ENCODE results near the gene ASPN.

The ASPN gene

DNA sequence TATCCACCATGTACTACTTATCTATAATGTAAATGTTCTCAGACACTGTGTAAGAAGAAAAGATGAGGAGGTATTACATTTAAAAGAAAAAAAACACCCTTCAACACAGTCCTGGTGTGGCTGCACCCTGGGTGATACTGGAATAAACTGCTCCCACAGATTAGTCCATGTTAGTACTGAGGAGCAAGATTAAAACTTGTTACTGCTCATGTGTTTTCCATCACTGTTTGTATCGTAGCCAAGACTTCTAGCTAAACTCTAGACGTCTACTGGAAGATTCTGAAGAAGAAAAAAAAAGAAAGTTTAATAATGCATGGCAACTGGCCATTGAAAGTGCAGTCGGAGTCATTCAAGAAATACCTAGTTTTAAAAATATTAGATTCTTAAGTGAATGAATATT is at the start of gene ASPN:
Gene ASPN, minus strand, starts transcription at position 178 of the 400 bp plus-strand sequence.
- no peak for DNase-seq

DNA sequence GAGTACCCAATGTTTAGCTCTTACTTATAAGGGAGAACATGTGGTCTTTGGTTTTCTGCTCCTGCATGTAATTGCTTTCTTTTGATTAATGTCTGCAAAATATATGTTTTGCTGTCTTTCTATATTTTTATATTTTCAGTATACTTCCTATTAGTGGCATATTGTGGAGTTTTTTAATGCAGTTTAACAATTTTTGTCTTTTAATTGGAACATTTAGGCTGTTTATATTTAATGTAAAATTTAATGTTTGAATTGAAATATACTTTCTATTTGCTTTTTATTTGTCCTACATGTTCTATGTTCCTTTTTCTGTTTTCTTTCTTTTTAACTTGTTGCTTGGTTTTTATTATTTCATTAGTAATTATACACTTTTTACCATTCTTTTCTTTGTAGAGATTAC is 48.6 kb upstream of the ASPN start:
- DNase-seq = no peak

DNA sequence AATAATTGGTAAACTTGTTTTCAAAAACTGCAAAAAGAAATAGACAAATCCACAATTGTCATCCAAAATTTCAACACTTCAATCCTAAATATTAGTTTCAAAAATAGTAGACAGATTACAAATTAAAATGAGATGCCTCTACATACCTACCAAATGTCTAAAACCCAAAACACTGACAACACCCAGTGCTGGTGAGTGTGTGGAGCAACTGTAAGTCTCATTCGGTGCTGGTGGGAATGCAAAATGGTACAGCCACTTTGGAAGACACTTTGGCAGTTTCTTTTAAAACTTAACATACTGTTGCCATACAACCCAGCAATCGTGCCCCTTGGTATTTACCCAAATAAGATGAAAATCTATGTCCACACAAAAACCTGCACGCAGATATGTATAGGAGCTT is 46.8 kb upstream of the ASPN start:
- DNase-seq = no peak

DNA sequence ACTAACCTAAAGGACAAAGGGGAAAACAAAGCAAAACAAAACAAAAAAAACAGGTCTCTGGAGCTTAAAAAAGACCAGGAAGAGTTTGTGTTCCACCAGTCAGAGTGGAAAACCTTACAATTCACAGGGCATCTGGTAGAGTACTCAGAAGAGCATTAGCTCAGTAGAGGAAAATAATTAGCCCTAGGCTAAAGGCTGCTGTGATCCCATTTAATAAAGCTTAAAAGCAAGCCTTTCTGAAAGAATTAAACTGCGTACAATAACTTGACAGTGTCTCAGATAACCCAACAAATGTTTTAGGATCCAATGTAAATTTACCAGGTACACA is 46.2 kb upstream of the ASPN start:
- no peak for DNase-seq

DNA sequence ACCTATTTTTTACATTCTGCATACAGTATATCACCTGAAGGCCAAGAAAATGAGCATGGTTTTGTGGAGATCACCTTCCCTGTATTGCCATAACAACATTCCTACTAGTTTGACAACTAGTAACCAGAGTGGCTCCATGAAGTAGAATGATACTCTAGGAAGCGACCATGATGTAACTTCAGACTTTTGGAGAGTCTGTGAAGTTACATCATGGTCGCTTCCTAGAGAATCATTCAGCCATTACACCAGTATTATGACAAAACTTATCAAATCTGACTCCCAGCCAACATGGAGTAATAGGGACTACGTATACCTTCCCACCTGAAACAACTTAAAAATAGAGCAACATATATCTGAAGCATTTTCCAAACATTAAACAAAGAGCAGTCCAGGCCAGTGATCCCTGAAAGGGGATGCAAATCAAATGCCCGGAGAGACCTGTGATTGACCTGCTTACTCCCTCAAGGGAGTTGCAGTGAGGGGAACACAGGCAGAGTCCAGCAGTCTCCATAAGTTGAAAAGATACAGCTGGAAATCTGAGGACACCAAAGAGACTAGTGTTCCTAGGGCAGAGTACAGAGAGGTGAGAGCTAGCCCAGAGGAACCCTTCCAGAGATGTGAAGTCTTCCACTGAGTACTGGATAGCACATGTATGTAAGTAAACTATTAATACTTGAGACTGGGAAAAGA is 45.7 kb upstream of the ASPN start:
- no peak for DNase-seq

DNA sequence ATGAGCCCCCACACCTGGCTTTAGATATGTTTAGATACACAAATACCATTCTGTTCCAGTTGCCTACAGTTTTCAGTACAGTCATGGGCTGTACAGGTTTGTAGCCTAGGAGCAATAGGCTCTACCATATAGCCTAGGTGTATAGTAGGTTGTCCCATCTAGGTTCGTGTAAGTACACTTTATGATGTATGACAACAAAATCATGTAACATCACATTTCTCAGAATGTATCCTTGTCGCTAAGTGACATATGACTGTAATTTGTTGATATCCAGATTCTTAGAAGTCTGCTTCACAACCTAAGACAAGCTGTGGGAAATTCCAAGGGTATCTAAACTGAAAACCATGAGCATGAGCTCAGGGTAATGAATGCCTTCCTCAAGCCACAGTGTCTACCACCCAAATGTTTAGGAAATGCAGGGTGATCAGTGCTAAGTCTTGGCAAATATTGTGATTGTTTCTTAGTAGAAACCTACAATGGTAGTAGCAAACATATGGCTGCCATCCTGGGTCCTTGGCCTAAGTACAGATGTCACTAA is 45.1 kb upstream of the ASPN start:
- no peak for DNase-seq

DNA sequence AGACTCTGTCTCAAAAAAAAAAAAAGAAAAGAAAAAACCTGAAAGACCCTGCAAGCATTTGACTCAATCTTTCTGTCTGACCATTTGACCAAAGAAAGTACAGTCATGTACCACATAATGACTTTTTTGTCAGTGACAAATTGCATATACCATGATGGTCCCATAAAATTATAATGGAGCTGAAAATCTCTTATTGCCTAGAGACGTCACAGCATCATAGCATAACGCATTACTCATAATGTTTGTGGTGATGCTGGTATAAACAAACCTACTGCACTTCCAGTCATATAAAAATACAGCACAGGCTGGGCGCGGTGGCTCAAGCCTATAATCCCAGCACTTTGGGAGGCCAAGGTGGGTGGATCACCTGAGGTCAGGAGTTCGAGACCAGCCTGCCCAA is 43.0 kb upstream of the ASPN start:
- no peak for DNase-seq

DNA sequence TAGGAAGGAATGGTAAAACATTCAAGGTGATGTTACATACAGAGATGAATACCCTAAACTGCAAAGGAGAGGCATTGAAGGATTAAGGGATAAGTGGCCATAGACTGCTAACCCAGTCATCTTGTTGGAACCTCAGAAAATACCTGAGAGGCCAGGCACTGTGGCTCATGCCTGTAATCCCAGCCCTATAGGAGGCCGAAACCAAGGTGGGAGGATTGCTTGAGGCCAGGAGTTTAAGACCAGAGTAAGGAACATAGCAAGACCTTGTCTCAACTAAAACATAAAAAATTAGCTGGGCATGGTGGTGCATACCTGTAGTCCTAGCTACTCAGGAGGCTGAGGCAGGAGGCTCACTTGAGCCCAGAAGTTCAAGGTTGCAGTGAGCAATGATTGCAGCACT is 42.6 kb upstream of the ASPN start:
- DNase-seq = no peak

DNA sequence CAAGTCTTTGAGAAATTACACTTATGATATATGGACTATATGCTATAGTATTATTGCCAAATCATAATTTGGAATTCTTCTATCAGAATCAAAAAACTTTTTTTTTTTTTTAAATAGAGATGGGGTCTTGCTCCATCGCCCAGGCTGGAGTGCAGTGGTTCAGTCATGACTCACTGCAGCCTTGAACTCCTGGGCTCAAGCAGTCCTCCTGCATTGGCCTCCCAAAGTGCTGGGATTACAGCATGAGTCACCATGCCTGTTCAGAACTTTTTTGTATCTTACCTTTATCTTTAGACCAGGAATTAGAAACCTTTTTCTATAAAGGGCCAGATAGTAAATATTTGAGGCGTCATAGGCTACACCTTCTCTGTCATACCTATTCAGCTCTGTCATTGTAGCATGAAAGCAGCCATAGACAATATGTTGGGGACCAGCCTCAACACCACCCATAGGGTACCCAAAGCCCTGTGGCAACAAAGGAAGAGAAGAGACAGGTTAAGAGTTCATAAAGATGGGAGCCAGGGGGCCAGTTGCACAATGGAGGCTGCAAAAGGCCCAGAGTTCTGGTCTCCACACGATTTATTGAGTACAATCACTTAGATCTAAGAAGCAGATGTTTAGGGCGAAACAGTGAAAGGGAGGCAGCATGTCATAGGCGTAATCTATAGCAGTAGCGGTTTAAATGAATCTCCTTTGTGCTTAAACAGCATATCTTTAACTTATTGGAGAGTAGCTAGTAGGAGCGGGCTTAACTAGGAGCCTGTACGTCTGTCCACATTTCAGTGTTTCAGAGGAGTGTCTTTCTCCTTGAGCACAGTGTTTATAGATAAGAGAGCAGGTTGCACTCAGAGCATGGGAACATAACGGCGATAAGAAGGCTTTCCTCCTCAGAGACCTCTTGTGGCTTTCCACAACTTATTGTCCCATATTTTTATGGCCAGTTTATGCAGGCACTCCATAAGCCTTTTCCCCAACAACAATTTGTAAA is 41.0 kb upstream of the ASPN start:
- DNase-seq = no peak

DNA sequence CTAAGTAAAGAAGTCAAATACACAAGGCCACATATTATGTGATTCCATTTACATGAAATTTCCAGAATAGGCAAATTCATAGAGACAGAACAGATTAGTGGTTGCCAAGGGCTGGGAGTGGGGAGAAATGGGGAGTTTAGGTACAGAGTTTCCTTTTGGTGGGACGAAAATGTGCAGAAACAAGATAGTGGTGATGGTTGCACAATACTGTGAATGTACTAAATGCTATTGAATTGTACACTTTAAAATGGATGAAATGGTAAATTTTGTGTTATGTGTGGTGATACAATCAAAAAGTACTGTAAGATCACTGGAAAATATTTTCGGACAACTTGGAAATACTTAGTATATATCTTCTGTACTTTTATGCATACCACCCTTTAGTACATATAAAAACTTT is 38.5 kb upstream of the ASPN start:
- no peak for DNase-seq

DNA sequence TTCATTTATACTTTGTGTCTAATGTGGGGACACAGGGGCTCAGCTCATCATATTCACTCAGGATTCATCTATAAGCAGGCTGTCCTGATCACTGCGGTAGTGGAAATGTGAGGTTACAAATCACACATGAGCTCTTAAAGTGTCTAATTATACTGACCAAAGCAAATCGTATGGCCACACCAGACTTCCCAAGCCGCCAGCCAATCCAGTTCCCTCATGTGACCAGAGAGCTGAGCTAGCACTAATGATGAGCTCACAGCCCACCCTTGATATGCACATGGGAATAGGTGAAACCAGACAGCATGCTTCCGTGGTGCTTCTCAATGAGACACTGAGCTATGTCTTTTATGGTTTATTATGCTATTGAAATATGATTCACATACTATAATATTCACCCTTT is 35.9 kb upstream of the ASPN start:
- no peak for DNase-seq

DNA sequence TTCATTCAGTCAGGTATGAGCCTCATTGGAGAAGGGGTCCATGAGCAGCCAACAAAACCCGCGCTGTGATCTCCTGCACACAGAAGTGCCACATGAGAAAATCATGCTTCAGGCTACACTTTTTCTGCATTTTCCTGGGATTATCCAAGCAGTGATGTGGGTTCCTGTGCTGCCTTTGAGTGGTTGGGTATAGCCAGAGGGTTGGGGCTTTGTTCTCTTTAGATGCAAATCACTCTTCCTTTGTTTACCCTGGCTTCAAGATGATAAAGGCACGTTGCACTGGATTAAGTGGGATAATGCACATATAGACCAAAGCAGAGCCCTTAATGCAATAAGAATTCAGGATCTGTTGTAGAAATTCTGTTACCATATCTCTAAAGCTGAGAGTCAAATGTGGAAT is 34.7 kb upstream of the ASPN start:
- no peak for DNase-seq

DNA sequence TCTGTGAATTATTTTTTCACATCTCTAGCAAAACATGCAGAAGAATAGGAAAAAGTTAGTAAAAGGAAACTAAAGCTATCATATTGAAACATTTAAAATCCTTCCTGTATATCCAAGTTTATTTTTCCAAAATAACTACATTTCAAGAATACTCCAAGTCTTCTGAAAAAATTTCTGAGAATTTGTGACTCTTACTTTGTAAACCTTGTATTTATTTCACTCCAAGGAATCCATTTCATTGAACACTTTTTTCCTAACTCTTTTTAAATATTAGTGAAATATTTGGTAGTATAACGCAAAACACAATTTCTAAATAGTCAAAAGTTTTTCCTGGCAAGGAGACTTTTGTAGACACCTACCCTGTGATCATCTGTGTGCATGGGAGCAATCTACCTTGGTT is 34.2 kb upstream of the ASPN start:
- no peak for DNase-seq

DNA sequence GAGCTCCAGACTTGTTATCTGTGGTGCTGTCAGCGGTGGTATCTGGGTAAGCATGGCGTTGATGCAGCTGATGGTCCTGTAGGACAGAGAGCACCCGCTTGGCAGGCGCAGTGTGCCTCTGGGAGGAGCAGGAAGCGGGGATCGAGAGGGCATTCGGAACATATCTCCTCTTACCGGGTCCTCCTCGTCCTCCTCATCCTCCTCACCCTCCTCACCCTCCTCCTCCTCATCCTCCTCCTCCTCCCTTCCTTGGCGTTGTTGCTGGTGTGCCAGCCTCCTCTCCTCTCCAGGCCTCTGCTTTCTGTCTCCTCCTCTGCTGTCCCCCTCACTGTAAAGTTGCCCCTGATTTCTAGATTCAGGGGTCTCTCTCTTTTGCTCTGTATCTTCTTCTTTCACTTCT is 32.3 kb upstream of the ASPN start:
- no peak for DNase-seq

DNA sequence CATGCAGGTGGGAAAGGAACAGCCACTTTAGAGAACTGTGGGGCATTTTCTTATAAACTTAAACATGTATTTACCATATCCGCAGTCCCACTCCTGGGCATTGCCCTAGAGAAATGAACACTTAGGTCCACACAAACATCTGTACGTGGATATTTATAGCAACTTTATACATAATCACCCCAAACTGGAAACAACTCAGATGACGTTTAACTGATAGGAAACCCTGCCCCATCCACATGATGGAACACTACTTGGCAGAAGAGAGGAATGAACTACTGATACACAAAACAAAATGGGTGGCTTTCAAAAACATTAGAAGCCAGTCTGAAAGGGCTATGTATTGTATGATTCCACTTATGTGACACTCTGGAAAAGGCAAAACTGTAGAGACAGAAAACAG is 31.0 kb upstream of the ASPN start:
- no peak for DNase-seq

DNA sequence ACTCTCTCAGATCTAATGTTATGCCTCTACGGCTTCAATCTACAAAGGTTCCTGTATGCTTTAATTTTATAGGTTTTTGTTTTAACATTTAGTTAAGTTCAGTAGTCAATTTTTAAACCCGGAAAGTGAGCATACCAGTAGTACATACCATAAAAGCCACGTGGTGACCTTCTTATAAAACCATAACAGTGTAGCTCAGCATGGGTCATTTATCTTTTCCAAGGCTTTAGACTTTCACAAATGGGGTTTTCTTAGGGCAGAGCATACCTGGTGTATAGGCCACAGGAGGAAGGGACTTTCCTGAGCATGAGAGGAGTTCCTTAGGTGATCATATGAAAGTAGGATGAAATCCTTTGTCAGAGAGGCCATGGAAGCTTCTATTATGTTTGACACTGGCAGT is 30.3 kb upstream of the ASPN start:
- DNase-seq = no peak

DNA sequence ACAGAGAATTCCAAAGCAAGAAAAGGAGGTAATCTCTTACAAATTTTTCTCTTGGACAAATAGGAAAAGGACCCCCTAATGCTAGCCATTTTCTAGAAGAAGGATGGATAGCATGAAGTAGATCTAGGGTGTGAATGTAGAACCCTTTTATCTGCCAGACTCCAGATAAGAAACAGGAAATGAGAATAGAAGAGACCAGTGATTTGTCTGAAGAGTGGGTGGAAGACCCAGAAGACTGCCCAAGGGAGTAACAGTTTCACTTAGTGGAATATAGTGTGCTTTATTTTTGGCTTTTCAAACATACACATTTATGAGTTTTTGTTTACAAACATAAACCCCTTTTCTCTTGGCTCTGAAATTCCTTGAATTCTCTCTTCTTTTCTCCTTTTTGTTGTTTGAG is 28.4 kb upstream of the ASPN start:
- DNase-seq = no peak

DNA sequence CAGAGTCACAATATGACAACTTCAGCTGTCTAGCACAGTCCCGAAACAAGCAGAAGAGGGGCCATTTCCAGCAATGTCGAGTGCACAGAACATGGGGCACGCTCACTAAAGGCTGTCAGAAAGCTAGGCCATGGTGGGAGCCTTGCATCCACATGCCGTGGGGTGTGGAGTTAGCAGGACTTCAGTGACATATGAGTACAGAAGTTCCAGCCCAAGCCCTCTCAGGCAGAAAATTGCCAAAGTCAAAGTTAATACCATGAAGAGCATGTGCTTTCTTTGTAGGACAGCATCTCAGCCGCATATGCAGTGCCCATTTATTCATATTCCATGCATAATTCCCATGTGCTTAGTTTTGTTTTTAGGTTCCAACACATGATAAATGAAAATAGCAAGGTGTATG is 26.7 kb upstream of the ASPN start:
- DNase-seq = no peak

DNA sequence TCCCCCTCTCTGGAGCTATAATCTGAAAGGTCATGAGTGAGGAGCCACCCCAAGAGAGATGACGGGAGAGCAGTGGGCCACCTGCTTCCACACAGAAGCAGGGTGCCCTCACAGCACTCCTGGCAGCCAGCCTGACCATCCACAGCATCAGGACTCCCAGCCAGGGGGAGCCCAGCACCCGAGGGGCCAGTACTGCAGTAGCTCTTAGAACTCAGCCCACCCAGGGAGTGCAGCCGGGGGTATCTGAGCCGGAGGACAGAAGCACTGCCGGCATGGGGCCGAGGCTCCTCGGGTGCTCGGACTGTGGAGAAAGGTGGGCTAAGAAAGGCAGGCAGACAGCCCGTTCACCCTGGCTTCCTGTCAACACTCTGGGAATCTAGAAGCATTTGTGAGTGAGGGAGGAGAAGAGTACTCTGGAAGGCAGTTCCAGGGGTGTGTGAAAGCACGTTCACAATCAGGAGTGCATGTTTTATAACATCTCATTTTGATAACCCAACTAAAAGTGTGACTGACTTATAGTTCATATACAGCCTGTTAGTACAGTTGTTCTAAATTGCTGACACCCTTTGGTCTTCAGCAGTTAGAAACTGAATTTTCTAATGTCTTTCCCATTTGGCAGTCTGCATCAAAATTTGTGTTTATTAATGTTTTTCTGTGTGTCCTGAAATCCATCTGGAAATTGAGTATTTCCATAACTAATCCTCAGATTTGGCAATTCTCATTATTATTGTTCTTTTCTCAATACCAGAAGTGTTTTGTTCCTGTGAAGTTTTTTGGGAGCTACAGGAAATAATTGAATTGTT is 25.9 kb upstream of the ASPN start:
- DNase-seq = no peak

DNA sequence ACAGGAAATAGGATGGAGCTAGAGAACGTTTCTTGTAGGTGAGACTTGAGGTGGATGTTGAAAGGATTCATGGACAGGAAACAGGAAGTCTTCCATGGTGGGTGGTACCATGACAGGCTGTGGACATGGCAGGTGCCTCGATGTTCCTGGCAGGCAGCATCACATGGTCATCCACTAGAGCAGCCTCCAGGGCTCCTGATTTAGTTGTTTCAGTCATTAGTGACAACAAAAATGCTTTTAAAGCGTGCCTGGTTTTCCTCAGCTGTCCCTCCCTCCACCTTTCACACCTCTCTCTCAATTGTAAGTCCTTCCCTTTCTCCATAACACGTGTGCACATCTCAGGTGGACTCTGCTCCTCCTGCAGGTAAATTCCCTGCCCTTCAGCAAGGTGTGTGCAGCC is 25.2 kb upstream of the ASPN start:
- DNase-seq = no peak

DNA sequence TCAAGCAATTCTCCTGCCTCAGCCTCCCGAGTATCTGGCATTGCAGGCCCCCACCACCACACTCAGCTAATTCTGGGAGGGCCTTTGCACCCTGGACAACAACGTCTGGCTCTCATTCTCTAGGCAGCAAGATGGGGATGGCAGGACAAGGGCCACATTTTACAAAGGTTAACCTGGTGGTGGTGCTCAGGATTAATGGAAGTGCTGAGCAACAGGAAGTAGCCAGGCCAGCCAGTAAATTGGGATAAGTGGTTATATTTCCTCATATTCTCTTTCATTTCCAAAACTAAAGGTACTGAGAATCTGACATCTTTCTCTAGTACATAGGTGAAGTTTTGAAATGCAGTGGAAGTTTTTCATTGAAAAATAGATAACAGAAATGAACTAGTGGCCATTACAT is 24.7 kb upstream of the ASPN start:
- no peak for DNase-seq

DNA sequence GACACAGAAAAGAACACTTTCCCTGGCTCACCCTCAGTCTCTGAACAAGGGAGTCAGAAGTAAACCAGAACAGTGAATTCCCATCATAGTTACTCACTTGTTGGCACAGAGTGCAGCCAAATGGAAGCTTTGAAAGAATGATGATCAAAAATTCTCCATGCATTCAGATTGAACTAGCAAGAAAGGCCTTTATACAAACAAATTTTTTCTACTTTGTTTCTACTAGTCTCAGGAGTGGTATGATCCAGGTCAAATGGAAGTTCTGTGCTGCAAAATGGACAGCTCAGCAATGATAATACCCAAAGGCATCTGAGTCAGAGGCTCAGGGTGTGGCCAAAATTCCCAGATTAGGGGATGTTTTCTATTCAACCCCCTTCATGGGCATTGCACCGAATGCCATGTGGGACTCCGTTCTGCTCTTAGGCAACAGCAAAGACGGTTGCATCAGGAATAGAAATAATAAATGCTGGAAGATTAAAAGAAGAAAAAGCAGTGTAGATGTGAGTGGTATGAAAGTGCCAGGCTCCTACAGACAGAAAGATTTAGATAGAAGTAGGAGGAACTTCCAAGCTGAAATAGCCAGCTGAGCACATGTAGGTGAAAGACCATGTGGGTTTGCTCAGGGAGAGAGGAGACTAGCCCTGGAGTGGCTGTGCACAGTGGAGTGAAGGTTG is 24.0 kb upstream of the ASPN start:
- DNase-seq = no peak

DNA sequence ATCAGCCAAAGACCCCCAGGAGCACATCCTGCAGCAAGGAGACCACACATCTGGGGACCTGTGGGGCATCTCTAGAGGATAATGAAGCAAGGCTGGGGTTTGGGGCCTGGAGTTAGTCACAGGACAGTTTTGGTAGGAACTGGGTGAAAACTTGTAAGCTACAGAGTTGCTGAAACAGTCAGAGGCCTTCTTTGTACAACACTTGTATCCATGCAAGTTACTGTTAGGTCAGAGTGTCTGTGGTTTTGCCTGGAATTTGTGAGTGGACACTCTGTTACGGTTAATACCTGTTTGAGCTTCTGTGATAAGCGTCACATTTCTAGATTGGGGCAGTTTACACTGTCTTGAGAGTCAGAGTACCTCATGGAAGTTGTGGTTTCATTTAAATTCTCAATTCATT is 22.6 kb upstream of the ASPN start:
- no peak for DNase-seq

All from C1 segment of cervical spinal cord (tissue), 14 donors.